ENCODE measurements around the gene ZNF606.

The ZNF606 gene

GRCh38 chr19:58002384-58003173 is at the start of gene ZNF606:
ZNF606 (minus strand) TSS chr19:58002820; CDS start chr19:58001319, 1,501 bp downstream.
- FAIRE-seq (peak; percentile 76), DNase-seq (ENCODE audit: insufficient read length, low spot score) (peak; percentile 90)

- FAIRE-seq: no peak
- no peak for DNase-seq (ENCODE audit: insufficient read length, low spot score)
Observed at GRCh38 chr19:58052256-58052655, 49.6 kb upstream of the ZNF606 start.

- DNase-seq (ENCODE audit: insufficient read length, low spot score) (no peak), FAIRE-seq (no peak)
Observed at GRCh38 chr19:58047672-58048071, 45.1 kb upstream of the ZNF606 start.

- FAIRE-seq: no peak
- DNase-seq (ENCODE audit: insufficient read length, low spot score): no peak
Observed at GRCh38 chr19:58046856-58047255, 44.2 kb upstream of the ZNF606 start.

- FAIRE-seq (no peak), DNase-seq (ENCODE audit: insufficient read length, low spot score) (no peak)
Observed at GRCh38 chr19:58045411-58046050, 42.9 kb upstream of the ZNF606 start.

GRCh38 chr19:58044886-58045285 is 42.3 kb upstream of the ZNF606 start:
- FAIRE-seq (no peak), DNase-seq (ENCODE audit: insufficient read length, low spot score) (no peak)

GRCh38 chr19:58044391-58044790 is 41.8 kb upstream of the ZNF606 start:
- FAIRE-seq: no peak
- no peak for DNase-seq (ENCODE audit: insufficient read length, low spot score)

- DNase-seq (ENCODE audit: insufficient read length, low spot score) (no peak), FAIRE-seq (no peak)
Observed at GRCh38 chr19:58042495-58043340, 40.1 kb upstream of the ZNF606 start.

GRCh38 chr19:58040751-58041525 is 38.3 kb upstream of the ZNF606 start:
- DNase-seq (ENCODE audit: insufficient read length, low spot score) (no peak), FAIRE-seq (no peak)

- no peak for DNase-seq (ENCODE audit: insufficient read length, low spot score)
- FAIRE-seq: no peak
Observed at GRCh38 chr19:58038688-58039204, 36.1 kb upstream of the ZNF606 start.

GRCh38 chr19:58037927-58038687 is 35.5 kb upstream of the ZNF606 start:
- FAIRE-seq: no peak

GRCh38 chr19:58035863-58036262 is 33.2 kb upstream of the ZNF606 start:
- FAIRE-seq: no peak
- DNase-seq (ENCODE audit: insufficient read length, low spot score): no peak

More at GRCh38 chr19:58037927-58038687, 35.5 kb upstream of the ZNF606 start:
- DNase-seq (ENCODE audit: insufficient read length, low spot score): no peak

GRCh38 chr19:58034477-58034793 is 31.8 kb upstream of the ZNF606 start:
- FAIRE-seq: no peak
- no peak for DNase-seq (ENCODE audit: insufficient read length, low spot score)

GRCh38 chr19:58033741-58034476 is 31.3 kb upstream of the ZNF606 start, which contains the start of gene ZSCAN1:
ZSCAN1 (plus strand) TSS chr19:58034025; CDS start chr19:58037837, 3,812 bp downstream.
- no peak for FAIRE-seq
- DNase-seq (ENCODE audit: insufficient read length, low spot score): no peak

- DNase-seq (ENCODE audit: insufficient read length, low spot score): no peak
- FAIRE-seq: no peak
Observed at GRCh38 chr19:58024661-58025060, 22.0 kb upstream of the ZNF606 start.

- FAIRE-seq: no peak
Observed at GRCh38 chr19:58022283-58022660, 19.7 kb upstream of the ZNF606 start.

GRCh38 chr19:58021541-58022282 is 19.1 kb upstream of the ZNF606 start:
- no peak for DNase-seq (ENCODE audit: insufficient read length, low spot score)
- no peak for FAIRE-seq

More at GRCh38 chr19:58022283-58022660, 19.7 kb upstream of the ZNF606 start:
- DNase-seq (ENCODE audit: insufficient read length, low spot score): no peak

GRCh38 chr19:58020129-58020528 is 17.5 kb upstream of the ZNF606 start:
- no peak for FAIRE-seq
- DNase-seq (ENCODE audit: insufficient read length, low spot score): no peak
